HEK293 (cell line): Measurements from ENCODE around the gene AP3S2.
A peak's percentile ranks its signal among the peaks of the same experiment; 100 is the strongest.

ENCODE experiments used
- FEZF1 ChIP-seq: fragments of 450-650 bp; formaldehyde crosslinking; IDR thresholded peaks from 2 replicates; pipeline ENCODE4 v1.5.1; 2016; ENCODE audit warnings: missing biosample characterization, missing genetic modification characterization
- GLIS2 ChIP-seq: fragments of 450-650 bp; formaldehyde crosslinking; IDR thresholded peaks from 2 replicates; pipeline ENCODE4 v1.5.1; 2016; ENCODE audit warnings: missing biosample characterization, missing genetic modification characterization
- MZF1 ChIP-seq: fragments of 450-650 bp; formaldehyde crosslinking; IDR thresholded peaks from 2 replicates; pipeline ENCODE4 v1.5.1; 2017; ENCODE audit warnings: missing biosample characterization, missing genetic modification characterization, borderline replicate concordance
- RBAK ChIP-seq: fragments of 450-650 bp; formaldehyde crosslinking; IDR thresholded peaks from 2 replicates; pipeline ENCODE4 v1.5.1; 2016; ENCODE audit warnings: missing biosample characterization, missing genetic modification characterization
- REPIN1 ChIP-seq: fragments of 450-650 bp; formaldehyde crosslinking; IDR thresholded peaks from 2 replicates; pipeline ENCODE4 v1.5.1; 2017; ENCODE audit warnings: missing biosample characterization, missing genetic modification characterization, low read depth
- SALL2 ChIP-seq: fragments of 450-650 bp; formaldehyde crosslinking; IDR thresholded peaks from 2 replicates; pipeline ENCODE4 v1.5.0; 2017; ENCODE audit warnings: missing biosample characterization, mild to moderate bottlenecking, missing genetic modification characterization, borderline replicate concordance
- SETDB1 ChIP-seq: IDR thresholded peaks from one replicate; pipeline ENCODE4 v1.6.1; 2017; ENCODE audit warnings: mild to moderate bottlenecking, low read length, moderate library complexity, mixed read lengths; ENCODE audit not compliant: insufficient read length
- ZBTB1 ChIP-seq: fragments of 450-650 bp; formaldehyde crosslinking; IDR thresholded peaks from 2 replicates; pipeline ENCODE4 v1.5.1; 2016; ENCODE audit warnings: missing biosample characterization, missing genetic modification characterization
- ZBTB20 ChIP-seq: fragments of 450-650 bp; formaldehyde crosslinking; IDR thresholded peaks from 2 replicates; pipeline ENCODE4 v1.5.1; 2016; ENCODE audit warnings: missing biosample characterization, missing genetic modification characterization
- ZNF114 ChIP-seq: fragments of 450-650 bp; formaldehyde crosslinking; IDR thresholded peaks from 2 replicates; pipeline ENCODE4 v1.5.0; 2017; ENCODE audit warnings: missing biosample characterization, missing genetic modification characterization
- ZNF138 ChIP-seq: fragments of 450-650 bp; formaldehyde crosslinking; IDR thresholded peaks from 2 replicates; pipeline ENCODE4 v1.5.1; 2016; ENCODE audit warnings: missing biosample characterization, missing genetic modification characterization, borderline replicate concordance
- ZNF146 ChIP-seq: fragments of 450-650 bp; formaldehyde crosslinking; IDR thresholded peaks from 2 replicates; pipeline ENCODE4 v1.5.1; 2016; ENCODE audit warnings: missing biosample characterization, missing genetic modification characterization
- ZNF19 ChIP-seq: fragments of 450-650 bp; formaldehyde crosslinking; IDR thresholded peaks from 2 replicates; pipeline ENCODE4; 2016; ENCODE audit warnings: missing biosample characterization, missing genetic modification characterization, low read depth
- ZNF24 ChIP-seq: fragments of 450-650 bp; formaldehyde crosslinking; IDR thresholded peaks from 2 replicates; pipeline ENCODE4 v1.5.1; 2016; ENCODE audit warnings: missing biosample characterization, missing genetic modification characterization
- ZNF274 ChIP-seq, 2 experiments: fragments of 200-500 bp in 1 of 2; fragments of 450-650 bp in 1 of 2; sonication (Bioruptor generic) in 1 of 2; formaldehyde crosslinking in 1 of 2; IDR thresholded peaks; 2 replicates each; pipeline versions ENCODE4 v1.5.1 to v1.6.1; 2014 to 2016; ENCODE audit warnings: borderline replicate concordance in 1 of 2, inconsistent platforms in 1 of 2, low read length in 1 of 2, missing biosample characterization in 1 of 2, missing genetic modification characterization in 1 of 2
- ZNF350 ChIP-seq: fragments of 450-650 bp; formaldehyde crosslinking; IDR thresholded peaks from 2 replicates; pipeline ENCODE4 v1.5.0; 2017; ENCODE audit warnings: missing biosample characterization, mild to moderate bottlenecking, missing genetic modification characterization
- ZNF366 ChIP-seq: fragments of 450-650 bp; formaldehyde crosslinking; conservative IDR thresholded peaks from 2 replicates; pipeline ENCODE4 v1.5.1; 2016; ENCODE audit warnings: missing biosample characterization, missing genetic modification characterization
- ZNF394 ChIP-seq: fragments of 450-650 bp; formaldehyde crosslinking; IDR thresholded peaks from 2 replicates; pipeline ENCODE4 v1.5.1; 2016; ENCODE audit warnings: missing biosample characterization, missing genetic modification characterization, mild to moderate bottlenecking, moderate library complexity, borderline replicate concordance
- ZNF404 ChIP-seq: fragments of 450-650 bp; formaldehyde crosslinking; IDR thresholded peaks from 2 replicates; pipeline ENCODE4 v1.5.1; 2017; ENCODE audit warnings: missing biosample characterization, missing genetic modification characterization
- ZNF473 ChIP-seq: fragments of 450-650 bp; formaldehyde crosslinking; IDR thresholded peaks from 2 replicates; pipeline ENCODE4 v1.5.1; 2017; ENCODE audit warnings: missing biosample characterization, missing genetic modification characterization
- ZNF501 ChIP-seq: fragments of 450-650 bp; formaldehyde crosslinking; IDR thresholded peaks from 2 replicates; pipeline ENCODE4 v1.5.1; 2016; ENCODE audit warnings: missing biosample characterization, missing genetic modification characterization
- ZNF510 ChIP-seq: fragments of 450-650 bp; formaldehyde crosslinking; IDR thresholded peaks from 2 replicates; pipeline ENCODE4 v1.5.1; 2018; ENCODE audit warnings: mild to moderate bottlenecking, missing genetic modification characterization, missing biosample characterization; ENCODE audit not compliant: insufficient replicate concordance
- ZNF585B ChIP-seq: fragments of 450-650 bp; formaldehyde crosslinking; IDR thresholded peaks from 2 replicates; pipeline ENCODE4 v1.5.1; 2016; ENCODE audit warnings: missing biosample characterization, missing genetic modification characterization
- ZNF654 ChIP-seq: fragments of 450-650 bp; formaldehyde crosslinking; IDR thresholded peaks from 2 replicates; pipeline ENCODE4 v1.5.1; 2016; ENCODE audit warnings: low read depth, missing biosample characterization, missing genetic modification characterization
- ZNF664 ChIP-seq: fragments of 450-650 bp; formaldehyde crosslinking; IDR thresholded peaks from 2 replicates; pipeline ENCODE4 v1.5.1; 2016; ENCODE audit warnings: missing biosample characterization, missing genetic modification characterization
- ZSCAN30 ChIP-seq: fragments of 450-650 bp; IDR thresholded peaks from 2 replicates; pipeline ENCODE4 v1.5.1; 2018; ENCODE audit warnings: missing biosample characterization, mild to moderate bottlenecking, missing genetic modification characterization, moderate library complexity
- TF ChIP-seq, protein P1 (sequence below): fragments of 450-650 bp; formaldehyde crosslinking; IDR thresholded peaks from 2 replicates; pipeline ENCODE4 v1.5.1; 2016; ENCODE audit warnings: missing biosample characterization, missing genetic modification characterization, borderline replicate concordance
- TF ChIP-seq, protein P2 (sequence below): fragments of 450-650 bp; formaldehyde crosslinking; IDR thresholded peaks from 2 replicates; pipeline ENCODE4 v1.5.1; 2017; ENCODE audit warnings: missing biosample characterization, missing genetic modification characterization
- TF ChIP-seq, protein P3 (sequence below): fragments of 450-650 bp; formaldehyde crosslinking; IDR thresholded peaks from 2 replicates; pipeline ENCODE4 v1.5.1; 2016; ENCODE audit warnings: missing biosample characterization, missing genetic modification characterization
- TF ChIP-seq, protein P4 (sequence below): fragments of 450-650 bp; formaldehyde crosslinking; IDR thresholded peaks from 2 replicates; pipeline ENCODE4 v1.5.1; 2016; ENCODE audit warnings: missing biosample characterization, missing genetic modification characterization
- TF ChIP-seq, protein P5 (sequence below): IDR thresholded peaks from 2 replicates; pipeline ENCODE4 v1.6.1; 2011; ENCODE audit warnings: mild to moderate bottlenecking, low read depth, low read length, borderline replicate concordance

Gene AP3S2

DNA sequence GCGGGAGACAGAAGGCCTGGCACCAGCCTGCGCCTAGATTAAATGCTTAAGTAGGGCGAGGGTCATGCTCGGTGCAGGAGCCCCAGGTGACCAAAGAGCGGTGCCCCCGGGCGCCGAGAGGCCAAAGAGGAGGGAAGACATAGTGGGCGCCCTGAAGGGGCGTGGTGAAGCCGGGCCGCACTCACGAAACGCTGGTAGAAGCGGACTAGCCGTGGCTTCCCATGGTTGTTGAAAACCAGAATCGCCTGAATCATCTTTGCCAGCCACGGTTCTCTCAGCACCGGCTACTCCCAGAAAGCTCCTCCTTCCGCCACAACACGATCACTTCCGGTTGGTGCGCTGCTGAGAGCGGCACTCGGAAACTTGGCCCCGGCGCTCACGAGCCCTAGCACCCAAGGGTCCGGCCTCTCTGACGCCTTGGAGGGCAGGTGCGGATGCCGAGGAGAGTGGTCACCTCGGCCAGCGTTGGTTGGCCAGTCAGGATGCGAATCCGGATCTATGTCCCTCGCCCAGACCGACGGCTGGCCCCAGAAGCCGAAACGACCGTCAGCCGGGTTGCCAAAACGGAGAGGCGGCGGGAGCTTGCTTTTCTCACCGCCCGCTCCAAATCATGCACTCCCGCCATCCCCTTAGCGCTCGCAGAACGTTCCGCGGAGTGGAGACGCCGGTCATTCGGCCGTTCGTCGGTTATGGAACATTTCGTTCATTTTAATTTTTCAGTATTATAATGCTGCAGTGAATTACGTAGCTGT, at the start of gene AP3S2 (continued):
- TF ChIP-seq, protein P1, sequence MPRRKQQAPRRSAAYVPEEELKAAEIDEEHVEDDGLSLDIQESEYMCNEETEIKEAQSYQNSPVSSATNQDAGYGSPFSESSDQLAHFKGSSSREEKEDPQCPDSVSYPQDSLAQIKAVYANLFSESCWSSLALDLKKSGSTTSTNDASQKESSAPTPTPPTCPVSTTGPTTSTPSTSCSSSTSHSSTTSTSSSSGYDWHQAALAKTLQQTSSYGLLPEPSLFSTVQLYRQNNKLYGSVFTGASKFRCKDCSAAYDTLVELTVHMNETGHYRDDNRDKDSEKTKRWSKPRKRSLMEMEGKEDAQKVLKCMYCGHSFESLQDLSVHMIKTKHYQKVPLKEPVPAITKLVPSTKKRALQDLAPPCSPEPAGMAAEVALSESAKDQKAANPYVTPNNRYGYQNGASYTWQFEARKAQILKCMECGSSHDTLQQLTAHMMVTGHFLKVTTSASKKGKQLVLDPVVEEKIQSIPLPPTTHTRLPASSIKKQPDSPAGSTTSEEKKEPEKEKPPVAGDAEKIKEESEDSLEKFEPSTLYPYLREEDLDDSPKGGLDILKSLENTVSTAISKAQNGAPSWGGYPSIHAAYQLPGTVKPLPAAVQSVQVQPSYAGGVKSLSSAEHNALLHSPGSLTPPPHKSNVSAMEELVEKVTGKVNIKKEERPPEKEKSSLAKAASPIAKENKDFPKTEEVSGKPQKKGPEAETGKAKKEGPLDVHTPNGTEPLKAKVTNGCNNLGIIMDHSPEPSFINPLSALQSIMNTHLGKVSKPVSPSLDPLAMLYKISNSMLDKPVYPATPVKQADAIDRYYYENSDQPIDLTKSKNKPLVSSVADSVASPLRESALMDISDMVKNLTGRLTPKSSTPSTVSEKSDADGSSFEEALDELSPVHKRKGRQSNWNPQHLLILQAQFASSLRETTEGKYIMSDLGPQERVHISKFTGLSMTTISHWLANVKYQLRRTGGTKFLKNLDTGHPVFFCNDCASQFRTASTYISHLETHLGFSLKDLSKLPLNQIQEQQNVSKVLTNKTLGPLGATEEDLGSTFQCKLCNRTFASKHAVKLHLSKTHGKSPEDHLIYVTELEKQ (tag by site-specific recombination) = peak; percentile 79
- peak; percentile 90 for TF ChIP-seq ZNF146 (tag by site-specific recombination)
- TF ChIP-seq, protein P2, sequence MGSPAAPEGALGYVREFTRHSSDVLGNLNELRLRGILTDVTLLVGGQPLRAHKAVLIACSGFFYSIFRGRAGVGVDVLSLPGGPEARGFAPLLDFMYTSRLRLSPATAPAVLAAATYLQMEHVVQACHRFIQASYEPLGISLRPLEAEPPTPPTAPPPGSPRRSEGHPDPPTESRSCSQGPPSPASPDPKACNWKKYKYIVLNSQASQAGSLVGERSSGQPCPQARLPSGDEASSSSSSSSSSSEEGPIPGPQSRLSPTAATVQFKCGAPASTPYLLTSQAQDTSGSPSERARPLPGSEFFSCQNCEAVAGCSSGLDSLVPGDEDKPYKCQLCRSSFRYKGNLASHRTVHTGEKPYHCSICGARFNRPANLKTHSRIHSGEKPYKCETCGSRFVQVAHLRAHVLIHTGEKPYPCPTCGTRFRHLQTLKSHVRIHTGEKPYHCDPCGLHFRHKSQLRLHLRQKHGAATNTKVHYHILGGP (tag by site-specific recombination) = peak; percentile 62; the same call in 1 of the 2 replicates
- peak; percentile 96 for TF ChIP-seq ZNF24 (tag by site-specific recombination)
- TF ChIP-seq ZNF366 = peak; percentile 88
- no peak for TF ChIP-seq ZNF473 (tag by site-specific recombination)
- TF ChIP-seq ZSCAN30 (tag by site-specific recombination) = peak; percentile 98
- TF ChIP-seq ZNF585B = peak; percentile 14; the same call in 1 of the 2 replicates
- TF ChIP-seq ZNF654 (tag by site-specific recombination) = no peak; the same call in 1 of the 2 replicates
- TF ChIP-seq ZNF404 (tag by site-specific recombination) = no peak
- TF ChIP-seq ZNF114 = no peak
- no peak for TF ChIP-seq ZNF19 (tag by site-specific recombination)
- TF ChIP-seq REPIN1 (tag by site-specific recombination) = peak; percentile 90; the same call in 1 of the 2 replicates
- TF ChIP-seq MZF1 (tag by site-specific recombination) = peak; percentile 52; the same call in 1 of the 2 replicates
- TF ChIP-seq, protein P3, sequence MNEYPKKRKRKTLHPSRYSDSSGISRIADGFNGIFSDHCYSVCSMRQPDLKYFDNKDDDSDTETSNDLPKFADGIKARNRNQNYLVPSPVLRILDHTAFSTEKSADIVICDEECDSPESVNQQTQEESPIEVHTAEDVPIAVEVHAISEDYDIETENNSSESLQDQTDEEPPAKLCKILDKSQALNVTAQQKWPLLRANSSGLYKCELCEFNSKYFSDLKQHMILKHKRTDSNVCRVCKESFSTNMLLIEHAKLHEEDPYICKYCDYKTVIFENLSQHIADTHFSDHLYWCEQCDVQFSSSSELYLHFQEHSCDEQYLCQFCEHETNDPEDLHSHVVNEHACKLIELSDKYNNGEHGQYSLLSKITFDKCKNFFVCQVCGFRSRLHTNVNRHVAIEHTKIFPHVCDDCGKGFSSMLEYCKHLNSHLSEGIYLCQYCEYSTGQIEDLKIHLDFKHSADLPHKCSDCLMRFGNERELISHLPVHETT = peak; percentile 98
- no peak for TF ChIP-seq ZNF510 (tag by site-specific recombination)
- TF ChIP-seq ZNF501 (tag by site-specific recombination) = peak; percentile 100
- no peak for TF ChIP-seq SETDB1
- peak; percentile 80 for TF ChIP-seq ZNF664 (tag by site-specific recombination)
- TF ChIP-seq, protein P4, sequence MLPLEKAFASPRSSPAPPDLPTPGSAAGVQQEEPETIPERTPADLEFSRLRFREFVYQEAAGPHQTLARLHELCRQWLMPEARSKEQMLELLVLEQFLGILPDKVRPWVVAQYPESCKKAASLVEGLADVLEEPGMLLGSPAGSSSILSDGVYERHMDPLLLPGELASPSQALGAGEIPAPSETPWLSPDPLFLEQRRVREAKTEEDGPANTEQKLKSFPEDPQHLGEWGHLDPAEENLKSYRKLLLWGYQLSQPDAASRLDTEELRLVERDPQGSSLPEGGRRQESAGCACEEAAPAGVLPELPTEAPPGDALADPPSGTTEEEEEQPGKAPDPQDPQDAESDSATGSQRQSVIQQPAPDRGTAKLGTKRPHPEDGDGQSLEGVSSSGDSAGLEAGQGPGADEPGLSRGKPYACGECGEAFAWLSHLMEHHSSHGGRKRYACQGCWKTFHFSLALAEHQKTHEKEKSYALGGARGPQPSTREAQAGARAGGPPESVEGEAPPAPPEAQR (tag by site-specific recombination) = peak; percentile 97
- TF ChIP-seq ZNF394 (tag by site-specific recombination) = peak; percentile 100
- no peak for TF ChIP-seq RBAK (tag by site-specific recombination)
- TF ChIP-seq, protein P5, sequence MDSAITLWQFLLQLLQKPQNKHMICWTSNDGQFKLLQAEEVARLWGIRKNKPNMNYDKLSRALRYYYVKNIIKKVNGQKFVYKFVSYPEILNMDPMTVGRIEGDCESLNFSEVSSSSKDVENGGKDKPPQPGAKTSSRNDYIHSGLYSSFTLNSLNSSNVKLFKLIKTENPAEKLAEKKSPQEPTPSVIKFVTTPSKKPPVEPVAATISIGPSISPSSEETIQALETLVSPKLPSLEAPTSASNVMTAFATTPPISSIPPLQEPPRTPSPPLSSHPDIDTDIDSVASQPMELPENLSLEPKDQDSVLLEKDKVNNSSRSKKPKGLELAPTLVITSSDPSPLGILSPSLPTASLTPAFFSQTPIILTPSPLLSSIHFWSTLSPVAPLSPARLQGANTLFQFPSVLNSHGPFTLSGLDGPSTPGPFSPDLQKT = no peak
- TF ChIP-seq GLIS2 (tag by site-specific recombination) = peak; percentile 57
- TF ChIP-seq ZBTB20 = peak; percentile 96
- no peak for TF ChIP-seq ZNF274 (IDR thresholded peaks at IDR 0.05; ENCODE audit: low read length)
- no peak for TF ChIP-seq ZNF274 (tag by site-specific recombination; IDR thresholded peaks at IDR 0.05; ENCODE audit: borderline replicate concordance)
- peak; percentile 53; the same call in 1 of the 2 replicates for TF ChIP-seq FEZF1
- 0 out of 2 replicates have a peak, but pooled peaks have one; percentile 33 for TF ChIP-seq ZBTB1 (tag by site-specific recombination)
- TF ChIP-seq SALL2 (tag by site-specific recombination) = no peak
- TF ChIP-seq ZNF350 (tag by site-specific recombination) = no peak
- no peak for TF ChIP-seq ZNF138 (tag by site-specific recombination)
